ENCODE measurements around the gene RRH. TPM values are rescaled to one million over a fixed set of nuclear protein-coding genes. Genes with fewer than 3 reads are reported as not detected.
"Not testable (repeated sequence)": the region's sequence is repeated elsewhere in the genome, so short reads cannot be mapped to it uniquely, and the experiment has no call there.

RRH gene
- total RNA-seq, 2 experiments from 2014 or later: 0.14 to 0.19 TPM

GRCh38 chr4:109848501-109848900 lies 20.7 kb downstream of the RRH start:
- H3K4me3 Mint-ChIP-seq: no peak overlapping the region
- no peaks in the 10 kb centered on the region for H3K9me3 Mint-ChIP-seq
- no peaks in the 10 kb centered on the region for H3K27me3 Mint-ChIP-seq
- intact Hi-C loops (cut with micrococcal nuclease): no loop called here
- H3K36me3 Mint-ChIP-seq: peaks cover 6% of the 10 kb centered on the region
- no peak overlapping the region for H3K27ac Mint-ChIP-seq
- peaks cover 2% of the 10 kb centered on the region for H3K4me1 Mint-ChIP-seq (ENCODE audit: low read depth)
- DNase-seq: no peak
- POLR2A ChIA-PET: no interaction called here
- CTCF ChIA-PET: interaction anchor here (0.6 to 0.8 kb wide), 2 partner anchors 128 to 415 kb away, joined by 3 to 7 read pairs; partner anchors contain the start of gene SEC24B

- DNase-seq: no peak
- ChIA-PET POLR2A (no interaction called here), CTCF (no interaction called here)
- intact Hi-C loops (cut with micrococcal nuclease): no loop called here
- Mint-ChIP-seq H3K36me3 (peaks cover 7% of the 10 kb centered on the region), H3K27me3 (no peaks in the 10 kb centered on the region), H3K9me3 (no peaks in the 10 kb centered on the region), H3K27ac (no peak overlapping the region), H3K4me3 (no peak overlapping the region), H3K4me1 (ENCODE audit: low read depth) (peaks cover 2% of the 10 kb centered on the region)
Observed at GRCh38 chr4:109850601-109851000, 22.8 kb downstream of the RRH start.

GRCh38 chr4:109859426-109860300 lies 31.9 kb downstream of the RRH start:
- H3K9me3 Mint-ChIP-seq: peaks cover 31% of the 10 kb centered on the region
- peaks cover 25% of the 10 kb centered on the region for H3K36me3 Mint-ChIP-seq
- H3K27ac Mint-ChIP-seq; POLR2A ChIA-PET; H3K27me3 Mint-ChIP-seq; CTCF ChIA-PET; H3K4me1 Mint-ChIP-seq (ENCODE audit: low read depth); intact Hi-C loops (cut with micrococcal nuclease); DNase-seq; H3K4me3 Mint-ChIP-seq: not testable (repeated sequence)

- no peak for DNase-seq
- Mint-ChIP-seq H3K27me3 (no peaks in the 10 kb centered on the region), H3K9me3 (peaks cover 31% of the 10 kb centered on the region), H3K27ac (no peak overlapping the region), H3K4me1 (ENCODE audit: low read depth) (no peaks in the 10 kb centered on the region), H3K36me3 (peaks cover 17% of the 10 kb centered on the region), H3K4me3 (no peak overlapping the region)
- CTCF ChIA-PET: no interaction called here
- POLR2A ChIA-PET: no interaction called here
- intact Hi-C loops (cut with micrococcal nuclease): no loop called here
Observed at GRCh38 chr4:109861271-109861670, 33.5 kb downstream of the RRH start.

GRCh38 chr4:109861916-109862511 lies 34.2 kb downstream of the RRH start:
- Mint-ChIP-seq H3K4me3 (no peak overlapping the region), H3K27ac (no peak overlapping the region), H3K9me3 (peaks cover 31% of the 10 kb centered on the region), H3K36me3 (peaks cover 17% of the 10 kb centered on the region), H3K27me3 (no peaks in the 10 kb centered on the region), H3K4me1 (ENCODE audit: low read depth) (no peaks in the 10 kb centered on the region)
- intact Hi-C loops (cut with micrococcal nuclease): no loop called here
- no peak for DNase-seq
- POLR2A ChIA-PET: no interaction called here
- CTCF ChIA-PET: no interaction called here

GRCh38 chr4:109864134-109864533 lies 36.4 kb downstream of the RRH start:
- ChIA-PET CTCF (no interaction called here), POLR2A (no interaction called here)
- H3K27me3 Mint-ChIP-seq: no peaks in the 10 kb centered on the region
- no peaks in the 10 kb centered on the region for H3K4me1 Mint-ChIP-seq (ENCODE audit: low read depth)
- no peak for DNase-seq
- H3K27ac Mint-ChIP-seq: no peak overlapping the region
- H3K36me3 Mint-ChIP-seq: peaks cover 14% of the 10 kb centered on the region
- H3K9me3 Mint-ChIP-seq: peaks cover 19% of the 10 kb centered on the region
- no peak overlapping the region for H3K4me3 Mint-ChIP-seq
- intact Hi-C loops (cut with micrococcal nuclease): no loop called here

- ChIA-PET POLR2A (no interaction called here), CTCF (no interaction called here)
- Mint-ChIP-seq H3K4me3 (no peak overlapping the region), H3K27me3 (no peaks in the 10 kb centered on the region), H3K9me3 (no peaks in the 10 kb centered on the region), H3K4me1 (ENCODE audit: low read depth) (no peaks in the 10 kb centered on the region), H3K27ac (no peak overlapping the region), H3K36me3 (peaks cover 12% of the 10 kb centered on the region)
- DNase-seq: no peak
- intact Hi-C loops (cut with micrococcal nuclease): no loop called here
Observed at GRCh38 chr4:109870061-109870460, 42.3 kb downstream of the RRH start.

- CTCF ChIA-PET: no interaction called here
- no peaks in the 10 kb centered on the region for H3K4me1 Mint-ChIP-seq (ENCODE audit: low read depth)
- POLR2A ChIA-PET: no interaction called here
- H3K36me3 Mint-ChIP-seq: peaks cover 12% of the 10 kb centered on the region
- no peaks in the 10 kb centered on the region for H3K9me3 Mint-ChIP-seq
- no peak overlapping the region for H3K27ac Mint-ChIP-seq
- no peak for DNase-seq
- no peak overlapping the region for H3K4me3 Mint-ChIP-seq
- H3K27me3 Mint-ChIP-seq: no peaks in the 10 kb centered on the region
- intact Hi-C loops (cut with micrococcal nuclease): no loop called here
Observed at GRCh38 chr4:109872065-109872464, 44.3 kb downstream of the RRH start.

GRCh38 chr4:109872950-109873656 lies 45.3 kb downstream of the RRH start:
- no peaks in the 10 kb centered on the region for H3K4me1 Mint-ChIP-seq (ENCODE audit: low read depth)
- ChIA-PET CTCF (no interaction called here), POLR2A (no interaction called here)
- intact Hi-C loops (cut with micrococcal nuclease): no loop called here
- H3K27ac Mint-ChIP-seq: no peak overlapping the region
- no peaks in the 10 kb centered on the region for H3K27me3 Mint-ChIP-seq
- H3K36me3 Mint-ChIP-seq: peaks cover 9% of the 10 kb centered on the region
- DNase-seq: no peak
- H3K4me3 Mint-ChIP-seq: no peak overlapping the region
- no peaks in the 10 kb centered on the region for H3K9me3 Mint-ChIP-seq

- Mint-ChIP-seq H3K27me3 (no peaks in the 10 kb centered on the region), H3K36me3 (peaks cover 9% of the 10 kb centered on the region), H3K27ac (no peak overlapping the region), H3K4me3 (no peak overlapping the region), H3K9me3 (no peaks in the 10 kb centered on the region), H3K4me1 (ENCODE audit: low read depth) (no peaks in the 10 kb centered on the region)
- intact Hi-C loops (cut with micrococcal nuclease): no loop called here
- POLR2A ChIA-PET: no interaction called here
- CTCF ChIA-PET: no interaction called here
- no peak for DNase-seq
Observed at GRCh38 chr4:109873791-109874514, 46.2 kb downstream of the RRH start.

GRCh38 chr4:109875106-109875505 lies 47.3 kb downstream of the RRH start:
- Mint-ChIP-seq H3K9me3 (no peaks in the 10 kb centered on the region), H3K4me3 (no peak overlapping the region), H3K27me3 (peaks cover 2% of the 10 kb centered on the region), H3K36me3 (peaks cover 1% of the 10 kb centered on the region), H3K4me1 (ENCODE audit: low read depth) (no peaks in the 10 kb centered on the region), H3K27ac (no peak overlapping the region)
- ChIA-PET POLR2A (no interaction called here), CTCF (no interaction called here)
- DNase-seq: no peak
- intact Hi-C loops (cut with micrococcal nuclease): no loop called here

- H3K36me3 Mint-ChIP-seq; POLR2A ChIA-PET; H3K27me3 Mint-ChIP-seq; H3K4me1 Mint-ChIP-seq (ENCODE audit: low read depth); H3K4me3 Mint-ChIP-seq; CTCF ChIA-PET; H3K9me3 Mint-ChIP-seq; intact Hi-C loops (cut with micrococcal nuclease); H3K27ac Mint-ChIP-seq; DNase-seq: not testable (repeated sequence)
Observed at GRCh38 chr4:109875553-109875952, 47.8 kb downstream of the RRH start.

All from activated CD4-positive, alpha-beta memory T cell treated with anti-CD3 and anti-CD28 coated beads for 36 hours (primary cell).